HUDEP-2 (cell line): ENCODE data around the gene KRTAP5-11.
"Not testable (repeated sequence)": the region's sequence is repeated elsewhere in the genome, so short reads cannot be mapped to it uniquely, and the experiment has no call there.

Experiments used
- DNase-seq, 76 experiments: peaks; one replicate each; lab custom pipeline; 2025; ENCODE audit not compliant: unreplicated experiment in 76 of 76; lab: John Stamatoyannopoulos, UW

Gene KRTAP5-11

GRCh38 chr11:71558996-71559395, 23.7 kb downstream of the KRTAP5-11 start:
- DNase-seq = no peak

GRCh38 chr11:71557257-71557656, 25.4 kb downstream of the KRTAP5-11 start:
- no peak for DNase-seq

- no peak for DNase-seq
These were observed 26.7 kb downstream of the KRTAP5-11 start for GRCh38 chr11:71556018-71556417.

GRCh38 chr11:71555508-71555907, 27.2 kb downstream of the KRTAP5-11 start:
- no peak for DNase-seq

GRCh38 chr11:71554996-71555395, 27.7 kb downstream of the KRTAP5-11 start:
- no peak for DNase-seq

GRCh38 chr11:71551711-71552110, 31.0 kb downstream of the KRTAP5-11 start:
- DNase-seq = no peak

- no peak for DNase-seq
These were observed 33.9 kb downstream of the KRTAP5-11 start for GRCh38 chr11:71548716-71549151.

GRCh38 chr11:71548120-71548519, 34.6 kb downstream of the KRTAP5-11 start, which contains the start of gene KRTAP5-9:
Gene KRTAP5-9, plus strand, starts transcription at chr11:71548420. Its CDS starts 238 bp downstream, at chr11:71548658.
- DNase-seq = no peak

GRCh38 chr11:71545405-71545966, 37.2 kb downstream of the KRTAP5-11 start:
- no peak for DNase-seq

GRCh38 chr11:71544525-71545214, 38.0 kb downstream of the KRTAP5-11 start:
- no peak for DNase-seq

- no peak for DNase-seq
These were observed 38.8 kb downstream of the KRTAP5-11 start for GRCh38 chr11:71543866-71544265.

GRCh38 chr11:71542879-71543777, 39.5 kb downstream of the KRTAP5-11 start:
- no peak for DNase-seq

- no peak for DNase-seq
These were observed 40.3 kb downstream of the KRTAP5-11 start for GRCh38 chr11:71542382-71542781.

GRCh38 chr11:71540521-71541304, 42.0 kb downstream of the KRTAP5-11 start:
- not testable (repeated sequence) for DNase-seq

GRCh38 chr11:71539971-71540370, 42.7 kb downstream of the KRTAP5-11 start:
- DNase-seq = not testable (repeated sequence)

GRCh38 chr11:71539017-71539416, 43.7 kb downstream of the KRTAP5-11 start:
- DNase-seq = no peak

GRCh38 chr11:71538666-71538990, 44.0 kb downstream of the KRTAP5-11 start:
- no peak for DNase-seq

GRCh38 chr11:71537977-71538665, 44.6 kb downstream of the KRTAP5-11 start, which contains the start of gene KRTAP5-8:
Gene KRTAP5-8, plus strand, starts transcription at chr11:71538025. Its CDS starts 31 bp downstream, at chr11:71538056.
- DNase-seq = not testable (repeated sequence)

- no peak for DNase-seq
These were observed 45.1 kb downstream of the KRTAP5-11 start for GRCh38 chr11:71537537-71537936.

GRCh38 chr11:71535825-71536224, 46.9 kb downstream of the KRTAP5-11 start:
- DNase-seq = no peak
